ENCODE measurements around the gene ARF5.

The ARF5 gene

DNA sequence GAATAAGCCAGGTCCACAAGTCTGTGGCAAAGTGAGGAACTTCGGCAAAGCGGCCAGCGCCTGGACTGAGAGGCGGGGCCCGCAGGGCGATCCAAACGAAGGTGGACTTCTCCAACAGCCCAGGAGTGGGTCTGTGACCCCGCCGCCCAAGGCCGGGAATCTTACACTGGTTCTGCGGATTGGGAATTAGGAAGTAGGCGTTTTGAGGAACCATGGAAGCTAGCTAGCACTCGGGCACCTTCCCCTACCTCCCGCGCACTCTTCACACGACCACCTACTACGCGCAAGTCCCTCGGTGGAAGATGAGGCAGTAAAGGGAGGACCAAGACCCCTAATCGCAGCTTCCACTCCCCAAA, 570 bp upstream of the ARF5 start:
- FAIRE-seq: no peak

DNA sequence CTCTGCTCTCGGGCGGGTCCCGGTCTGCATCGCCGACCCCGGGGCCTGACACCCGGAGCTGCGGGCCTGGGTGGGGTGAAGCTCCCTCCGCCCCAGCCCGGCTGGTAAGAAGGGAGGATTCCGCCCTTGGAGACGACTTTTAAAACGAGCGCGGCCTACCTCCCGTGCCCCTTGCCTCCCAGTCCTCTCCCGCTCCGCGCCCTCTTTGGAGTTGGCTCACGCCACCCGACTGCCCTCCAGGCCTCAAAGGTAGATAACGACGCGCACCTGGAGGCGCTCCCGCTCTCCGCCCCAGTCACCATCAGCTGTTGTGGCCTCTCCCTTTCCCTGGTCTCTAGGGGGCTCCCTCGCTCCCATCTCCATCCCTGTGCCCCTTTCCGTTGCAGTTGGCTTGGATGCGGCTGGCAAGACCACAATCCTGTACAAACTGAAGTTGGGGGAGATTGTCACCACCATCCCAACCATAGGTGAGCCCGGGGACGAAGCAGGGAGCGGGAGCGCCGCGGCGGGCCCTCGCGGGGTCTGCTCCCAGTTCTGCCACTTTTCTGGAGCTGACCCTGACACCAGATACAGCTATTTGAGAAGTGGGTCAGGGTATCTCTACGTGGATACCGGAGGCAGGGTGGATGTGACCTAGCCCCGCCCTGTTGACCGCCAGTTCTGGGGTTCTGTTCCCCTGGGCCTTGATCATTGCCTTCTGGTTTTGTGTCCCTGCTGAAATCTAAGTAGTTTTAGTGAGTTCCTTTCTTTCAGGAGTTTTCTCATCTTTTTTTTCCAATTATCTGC, 679 bp downstream of the ARF5 start:
- peak; percentile 20 for DNase-seq (ENCODE audit: extremely low spot score, insufficient read length, low read depth)
- peak; percentile 44 for FAIRE-seq

More for the DNA sequence above, 570 bp upstream of the ARF5 start:
- DNase-seq (ENCODE audit: extremely low spot score, insufficient read length, low read depth): no peak

GRCh38 chr7:127589896-127590295, 1.7 kb downstream of the ARF5 start:
- FAIRE-seq (no peak), DNase-seq (ENCODE audit: extremely low spot score, insufficient read length, low read depth) (no peak)

- DNase-seq (ENCODE audit: extremely low spot score, insufficient read length, low read depth) (no peak), FAIRE-seq (no peak)
These were observed 3.0 kb downstream of the ARF5 start for GRCh38 chr7:127591189-127591588.

DNA sequence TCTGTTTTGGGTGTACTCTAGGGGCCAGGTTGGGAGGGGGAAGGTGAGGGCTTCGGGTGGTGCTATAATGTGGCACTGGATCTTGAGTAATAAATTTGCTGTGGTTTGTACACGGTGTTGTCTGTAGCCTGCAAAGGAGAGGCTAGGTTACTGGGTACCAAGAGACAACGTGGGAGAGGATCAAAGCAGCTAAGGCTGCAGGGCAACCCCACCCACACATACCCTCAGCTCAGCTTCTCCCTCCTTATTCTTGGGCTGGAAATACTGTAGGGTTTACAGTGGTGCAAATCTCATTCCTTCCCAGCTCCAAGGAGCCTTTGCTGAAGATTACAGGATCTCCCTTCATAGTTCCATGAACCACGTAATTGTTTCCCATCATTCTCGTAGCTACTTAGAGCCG, 3.4 kb downstream of the ARF5 start:
- DNase-seq (ENCODE audit: extremely low spot score, insufficient read length, low read depth): no peak
- no peak for FAIRE-seq

GRCh38 chr7:127592550-127592949, 4.3 kb downstream of the ARF5 start:
- FAIRE-seq: no peak
- no peak for DNase-seq (ENCODE audit: extremely low spot score, insufficient read length, low read depth)

GRCh38 chr7:127594490-127594889, 6.3 kb downstream of the ARF5 start:
- no peak for DNase-seq (ENCODE audit: extremely low spot score, insufficient read length, low read depth)
- FAIRE-seq: no peak

DNA sequence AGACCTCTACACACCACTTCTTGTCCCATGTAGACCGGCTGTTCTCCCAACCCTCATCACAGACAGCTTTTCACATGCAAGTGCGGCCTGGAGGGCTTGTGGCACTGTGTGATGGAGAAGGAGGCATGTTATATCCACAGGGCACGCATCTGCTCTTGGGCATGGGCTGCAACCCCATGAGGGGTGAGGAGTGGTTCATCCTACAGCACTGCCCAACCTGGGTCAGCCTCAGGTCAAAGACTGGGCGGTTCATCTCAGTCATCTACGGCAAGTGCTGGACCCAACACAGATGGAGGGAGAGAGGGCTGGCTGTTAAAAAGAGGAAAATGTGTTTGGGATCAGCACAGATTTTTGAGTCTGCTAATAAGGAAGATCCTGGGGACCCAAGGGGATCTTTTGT, 7.5 kb downstream of the ARF5 start:
- no peak for DNase-seq (ENCODE audit: extremely low spot score, insufficient read length, low read depth)
- FAIRE-seq: no peak

DNA sequence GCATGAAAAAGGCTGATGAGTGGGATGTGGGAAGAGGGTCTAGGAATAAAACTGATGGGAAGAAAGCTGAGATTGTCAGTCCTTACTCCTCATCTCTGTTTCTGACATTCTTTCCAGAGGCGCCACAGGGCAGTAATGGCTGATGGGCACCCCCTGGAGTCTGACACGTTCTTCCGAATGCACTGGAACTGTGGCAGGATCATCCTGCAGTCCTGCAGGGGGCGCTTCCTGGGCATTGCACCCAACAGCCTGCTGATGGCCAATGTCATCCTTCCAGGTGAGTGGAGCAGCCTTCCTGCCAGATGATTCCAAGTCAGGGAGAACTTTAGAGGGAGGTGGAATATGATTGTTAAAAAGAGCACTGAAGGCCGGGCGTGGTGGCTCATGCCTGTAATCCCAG, 10.1 kb downstream of the ARF5 start:
- FAIRE-seq: no peak
- DNase-seq (ENCODE audit: extremely low spot score, insufficient read length, low read depth): no peak

DNA sequence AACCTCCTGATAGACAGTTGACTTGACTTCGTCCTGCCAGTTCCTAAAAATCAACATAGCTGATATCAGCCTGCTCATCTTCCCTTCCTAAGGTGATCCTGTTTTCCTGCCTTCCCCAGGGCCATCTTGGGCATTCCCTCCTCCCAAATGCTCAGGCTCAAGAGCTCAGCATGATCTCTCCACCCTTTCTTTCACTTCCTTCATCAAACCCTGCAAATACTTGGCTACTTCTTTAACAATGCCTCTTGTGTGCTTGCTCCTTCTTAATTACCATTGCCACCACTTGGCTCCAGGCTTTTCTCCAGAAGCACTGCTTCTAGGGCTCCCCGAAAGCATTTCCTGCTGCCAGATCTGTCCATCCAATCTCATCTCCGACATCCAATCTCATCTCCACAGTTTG, 12.7 kb downstream of the ARF5 start:
- FAIRE-seq: no peak
- DNase-seq (ENCODE audit: extremely low spot score, insufficient read length, low read depth): no peak

GRCh38 chr7:127608446-127608845, 20.2 kb downstream of the ARF5 start:
- FAIRE-seq (no peak), DNase-seq (ENCODE audit: extremely low spot score, insufficient read length, low read depth) (no peak)

- DNase-seq (ENCODE audit: extremely low spot score, insufficient read length, low read depth): no peak
- no peak for FAIRE-seq
These were observed 21.1 kb downstream of the ARF5 start for GRCh38 chr7:127609297-127609696.

- DNase-seq (ENCODE audit: extremely low spot score, insufficient read length, low read depth) (no peak), FAIRE-seq (no peak)
These were observed 24.1 kb downstream of the ARF5 start for GRCh38 chr7:127612263-127612662.

GRCh38 chr7:127616724-127617123, 28.5 kb downstream of the ARF5 start:
- no peak for DNase-seq (ENCODE audit: extremely low spot score, insufficient read length, low read depth)
- FAIRE-seq: no peak

DNA sequence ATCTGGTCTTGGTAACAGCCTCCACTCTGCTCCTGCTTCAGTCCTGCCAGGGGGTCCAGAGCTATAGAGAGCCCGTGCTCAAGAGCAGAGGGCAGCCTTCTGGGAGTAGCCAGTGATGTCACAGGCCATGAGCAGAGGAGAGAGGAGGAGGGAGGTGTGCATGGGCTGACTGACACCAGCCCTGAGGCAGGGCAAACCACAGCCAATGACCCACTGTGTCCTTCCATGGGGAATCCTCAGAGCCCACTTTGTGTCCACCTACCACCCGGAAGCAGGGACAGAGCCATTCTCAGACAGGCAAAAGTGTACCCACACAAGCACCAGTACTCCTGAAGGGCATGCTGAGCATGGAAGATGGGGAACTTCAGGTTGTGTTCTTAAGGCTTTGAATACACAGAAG, 29.8 kb downstream of the ARF5 start, which contains the start of gene PAX4:
Gene PAX4 (minus strand): TSS at position 101 of the 400 bp plus-strand sequence. CDS start 2,214 bp downstream, outside the sequence.
- no peak for DNase-seq (ENCODE audit: extremely low spot score, insufficient read length, low read depth)
- FAIRE-seq: no peak

GRCh38 chr7:127618775-127619174, 30.6 kb downstream of the ARF5 start:
- FAIRE-seq: no peak

DNA sequence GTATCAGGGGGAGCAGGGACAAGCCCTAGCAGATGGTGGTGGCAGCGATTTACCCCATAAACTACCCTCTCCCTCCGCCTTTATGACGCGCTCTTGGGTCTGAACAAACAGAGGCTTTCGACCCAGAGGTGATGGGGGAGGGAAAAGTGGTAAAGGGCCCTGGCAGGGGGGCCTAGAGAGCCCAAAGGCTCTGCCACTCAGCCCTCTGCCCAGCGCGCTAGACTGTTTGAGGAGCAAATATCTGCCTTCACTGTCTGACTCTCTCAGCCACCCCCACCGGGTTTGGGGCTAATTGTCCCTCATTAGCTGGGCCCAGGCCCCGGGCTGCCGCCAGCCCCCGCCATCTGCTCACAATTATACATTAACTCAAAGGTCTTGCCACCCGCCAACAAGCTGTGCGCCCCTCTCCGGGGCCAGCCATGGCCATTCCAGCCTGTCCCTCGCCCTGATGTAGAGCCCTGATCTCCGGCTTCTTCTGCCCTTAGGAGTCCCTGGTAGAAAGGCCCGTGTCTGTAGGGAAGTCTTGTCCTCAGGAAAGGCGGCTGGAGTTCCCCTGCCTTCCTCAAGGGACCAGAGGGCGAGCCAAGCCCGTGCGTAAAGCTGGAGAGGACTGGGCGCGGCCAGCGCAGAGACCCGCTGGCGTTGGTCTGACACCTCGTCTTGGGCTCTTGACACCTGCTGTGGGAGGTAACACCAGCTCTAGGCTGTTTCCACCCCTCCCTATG, 31.6 kb downstream of the ARF5 start:
- FAIRE-seq (no peak), DNase-seq (ENCODE audit: extremely low spot score, insufficient read length, low read depth) (no peak)

More at GRCh38 chr7:127618775-127619174, 30.6 kb downstream of the ARF5 start:
- no peak for DNase-seq (ENCODE audit: extremely low spot score, insufficient read length, low read depth)

- no peak for FAIRE-seq
- no peak for DNase-seq (ENCODE audit: extremely low spot score, insufficient read length, low read depth)
These were observed 32.4 kb downstream of the ARF5 start for GRCh38 chr7:127620406-127621233.

DNA sequence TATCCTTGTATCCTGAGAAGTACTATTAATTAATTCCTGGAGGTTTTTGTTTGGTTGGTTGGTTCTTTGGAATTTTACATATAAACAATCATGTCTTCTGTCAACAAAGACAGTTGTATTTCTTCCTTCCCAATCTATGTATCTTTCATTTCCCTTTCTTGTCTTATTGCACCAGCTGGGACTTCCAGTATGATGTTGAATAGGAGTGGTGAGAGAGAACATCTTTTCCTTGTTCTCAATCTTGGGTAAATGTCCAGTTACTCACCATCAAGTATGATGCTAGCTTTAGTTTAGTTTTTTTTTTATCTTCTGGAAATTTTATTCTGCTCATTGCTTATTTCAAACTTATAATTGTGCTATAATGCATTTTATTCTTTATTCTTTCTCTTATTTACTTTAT, 37.1 kb downstream of the ARF5 start:
- DNase-seq (ENCODE audit: extremely low spot score, insufficient read length, low read depth) (no peak), FAIRE-seq (no peak)

DNA sequence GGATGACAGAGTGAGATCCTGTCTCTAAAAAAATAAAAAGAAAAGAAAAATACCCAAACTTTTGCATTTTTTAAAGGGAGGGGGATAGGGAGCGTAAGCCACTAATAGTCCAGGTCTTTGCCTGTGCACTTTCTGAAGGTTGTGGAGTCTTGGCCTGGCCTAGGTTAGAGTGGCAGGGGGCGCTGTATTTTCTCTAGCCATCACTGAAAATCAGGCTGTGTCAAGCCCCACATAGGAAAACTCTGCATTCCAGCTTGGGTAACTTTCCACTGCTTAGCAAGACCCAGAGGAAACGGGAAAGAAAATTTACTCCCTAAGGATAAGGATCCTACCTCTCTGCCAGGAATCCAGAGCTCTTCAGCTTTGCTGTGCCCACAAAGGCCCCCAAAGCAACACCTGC, 40.2 kb downstream of the ARF5 start:
- DNase-seq (ENCODE audit: extremely low spot score, insufficient read length, low read depth): no peak
- no peak for FAIRE-seq
